ENCODE results near the gene ATXN10. TPM values are rescaled to one million over a fixed set of nuclear protein-coding genes. Genes with fewer than 3 reads are reported as not detected.

The ATXN10 gene
- total and polyA plus RNA-seq, 2 of the 13 experiments (the other 11 are each of a cell fraction or from before 2014, with no cell fraction given), result 60.1 to 194 TPM

GRCh38 chr22:45818424-45819085, 146.9 kb downstream of the ATXN10 start (continued):
- TF ChIP-seq SALL1 (CRISPR knock-in tag; IDR thresholded peaks at IDR 0.05) (peak; percentile 67; the same call in 1 of the 2 replicates), HNF4A (CRISPR knock-in tag; IDR thresholded peaks at IDR 0.05) (peak; percentile 88), ZNF292 (CRISPR knock-in tag; IDR thresholded peaks at IDR 0.05; ENCODE audit: borderline replicate concordance, low read depth) (peak; percentile 16; the same call in 1 of the 2 replicates), TRAFD1 (CRISPR knock-in tag; IDR thresholded peaks at IDR 0.05; ENCODE audit: borderline replicate concordance) (no peak), ZMYM3 (CRISPR knock-in tag; IDR thresholded peaks at IDR 0.05) (0 out of 2 replicates have a peak, but pooled peaks have one; percentile 11), MTA1 (CRISPR knock-in tag; IDR thresholded peaks at IDR 0.05; ENCODE audit: borderline replicate concordance) (peak; percentile 75; the same call in 1 of the 2 replicates), ZNF883 (CRISPR knock-in tag; IDR thresholded peaks at IDR 0.05; ENCODE audit: not compliant biosample characterization) (no peak), TAF15 (IDR thresholded peaks at IDR 0.05; ENCODE audit: low read depth, low read length, poor library complexity, severe bottlenecking) (no peak), NCOR1 (IDR thresholded peaks at IDR 0.05; ENCODE audit: borderline replicate concordance, low read length) (peak; percentile 54; the same call in 1 of the 2 replicates), ZNF570 (CRISPR knock-in tag; IDR thresholded peaks at IDR 0.05; ENCODE audit: borderline replicate concordance) (no peak), ZNF414 (CRISPR knock-in tag; IDR thresholded peaks at IDR 0.05) (no peak), SIX4 (CRISPR knock-in tag; IDR thresholded peaks at IDR 0.05) (no peak), ZBTB38 (CRISPR knock-in tag; IDR thresholded peaks at IDR 0.05) (0 out of 2 replicates have a peak, but pooled peaks have one; percentile 67), HDAC1 (CRISPR knock-in tag; IDR thresholded peaks at IDR 0.05) (peak; percentile 41; the same call in 1 of the 2 replicates), ZNF556 (CRISPR knock-in tag; IDR thresholded peaks at IDR 0.05; ENCODE audit: borderline replicate concordance) (no peak), ARNT2 (CRISPR knock-in tag; IDR thresholded peaks at IDR 0.05; ENCODE audit: low read depth) (no peak)
- TF ChIP-seq, protein P1, sequence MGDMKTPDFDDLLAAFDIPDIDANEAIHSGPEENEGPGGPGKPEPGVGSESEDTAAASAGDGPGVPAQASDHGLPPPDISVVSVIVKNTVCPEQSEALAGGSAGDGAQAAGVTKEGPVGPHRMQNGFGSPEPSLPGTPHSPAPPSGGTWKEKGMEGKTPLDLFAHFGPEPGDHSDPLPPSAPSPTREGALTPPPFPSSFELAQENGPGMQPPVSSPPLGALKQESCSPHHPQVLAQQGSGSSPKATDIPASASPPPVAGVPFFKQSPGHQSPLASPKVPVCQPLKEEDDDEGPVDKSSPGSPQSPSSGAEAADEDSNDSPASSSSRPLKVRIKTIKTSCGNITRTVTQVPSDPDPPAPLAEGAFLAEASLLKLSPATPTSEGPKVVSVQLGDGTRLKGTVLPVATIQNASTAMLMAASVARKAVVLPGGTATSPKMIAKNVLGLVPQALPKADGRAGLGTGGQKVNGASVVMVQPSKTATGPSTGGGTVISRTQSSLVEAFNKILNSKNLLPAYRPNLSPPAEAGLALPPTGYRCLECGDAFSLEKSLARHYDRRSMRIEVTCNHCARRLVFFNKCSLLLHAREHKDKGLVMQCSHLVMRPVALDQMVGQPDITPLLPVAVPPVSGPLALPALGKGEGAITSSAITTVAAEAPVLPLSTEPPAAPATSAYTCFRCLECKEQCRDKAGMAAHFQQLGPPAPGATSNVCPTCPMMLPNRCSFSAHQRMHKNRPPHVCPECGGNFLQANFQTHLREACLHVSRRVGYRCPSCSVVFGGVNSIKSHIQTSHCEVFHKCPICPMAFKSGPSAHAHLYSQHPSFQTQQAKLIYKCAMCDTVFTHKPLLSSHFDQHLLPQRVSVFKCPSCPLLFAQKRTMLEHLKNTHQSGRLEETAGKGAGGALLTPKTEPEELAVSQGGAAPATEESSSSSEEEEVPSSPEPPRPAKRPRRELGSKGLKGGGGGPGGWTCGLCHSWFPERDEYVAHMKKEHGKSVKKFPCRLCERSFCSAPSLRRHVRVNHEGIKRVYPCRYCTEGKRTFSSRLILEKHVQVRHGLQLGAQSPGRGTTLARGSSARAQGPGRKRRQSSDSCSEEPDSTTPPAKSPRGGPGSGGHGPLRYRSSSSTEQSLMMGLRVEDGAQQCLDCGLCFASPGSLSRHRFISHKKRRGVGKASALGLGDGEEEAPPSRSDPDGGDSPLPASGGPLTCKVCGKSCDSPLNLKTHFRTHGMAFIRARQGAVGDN (CRISPR knock-in tag; IDR thresholded peaks at IDR 0.05), result peak; percentile 63
- TF ChIP-seq, protein P2, sequence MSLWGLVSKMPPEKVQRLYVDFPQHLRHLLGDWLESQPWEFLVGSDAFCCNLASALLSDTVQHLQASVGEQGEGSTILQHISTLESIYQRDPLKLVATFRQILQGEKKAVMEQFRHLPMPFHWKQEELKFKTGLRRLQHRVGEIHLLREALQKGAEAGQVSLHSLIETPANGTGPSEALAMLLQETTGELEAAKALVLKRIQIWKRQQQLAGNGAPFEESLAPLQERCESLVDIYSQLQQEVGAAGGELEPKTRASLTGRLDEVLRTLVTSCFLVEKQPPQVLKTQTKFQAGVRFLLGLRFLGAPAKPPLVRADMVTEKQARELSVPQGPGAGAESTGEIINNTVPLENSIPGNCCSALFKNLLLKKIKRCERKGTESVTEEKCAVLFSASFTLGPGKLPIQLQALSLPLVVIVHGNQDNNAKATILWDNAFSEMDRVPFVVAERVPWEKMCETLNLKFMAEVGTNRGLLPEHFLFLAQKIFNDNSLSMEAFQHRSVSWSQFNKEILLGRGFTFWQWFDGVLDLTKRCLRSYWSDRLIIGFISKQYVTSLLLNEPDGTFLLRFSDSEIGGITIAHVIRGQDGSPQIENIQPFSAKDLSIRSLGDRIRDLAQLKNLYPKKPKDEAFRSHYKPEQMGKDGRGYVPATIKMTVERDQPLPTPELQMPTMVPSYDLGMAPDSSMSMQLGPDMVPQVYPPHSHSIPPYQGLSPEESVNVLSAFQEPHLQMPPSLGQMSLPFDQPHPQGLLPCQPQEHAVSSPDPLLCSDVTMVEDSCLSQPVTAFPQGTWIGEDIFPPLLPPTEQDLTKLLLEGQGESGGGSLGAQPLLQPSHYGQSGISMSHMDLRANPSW (CRISPR knock-in tag; IDR thresholded peaks at IDR 0.05; ENCODE audit: borderline replicate concordance), result no peak

Data from HepG2 (cell line).